HG02588 (cell line): ENCODE results near the gene PMM2.

Experiments used
- ATAC-seq: cut with Tn5 transposase; IDR thresholded peaks from one replicate; pipeline ENCODE4 v1.9.1; 2021; ENCODE audit warnings: mild to moderate bottlenecking, moderate library complexity; ENCODE audit not compliant: unreplicated experiment

The PMM2 gene

DNA sequence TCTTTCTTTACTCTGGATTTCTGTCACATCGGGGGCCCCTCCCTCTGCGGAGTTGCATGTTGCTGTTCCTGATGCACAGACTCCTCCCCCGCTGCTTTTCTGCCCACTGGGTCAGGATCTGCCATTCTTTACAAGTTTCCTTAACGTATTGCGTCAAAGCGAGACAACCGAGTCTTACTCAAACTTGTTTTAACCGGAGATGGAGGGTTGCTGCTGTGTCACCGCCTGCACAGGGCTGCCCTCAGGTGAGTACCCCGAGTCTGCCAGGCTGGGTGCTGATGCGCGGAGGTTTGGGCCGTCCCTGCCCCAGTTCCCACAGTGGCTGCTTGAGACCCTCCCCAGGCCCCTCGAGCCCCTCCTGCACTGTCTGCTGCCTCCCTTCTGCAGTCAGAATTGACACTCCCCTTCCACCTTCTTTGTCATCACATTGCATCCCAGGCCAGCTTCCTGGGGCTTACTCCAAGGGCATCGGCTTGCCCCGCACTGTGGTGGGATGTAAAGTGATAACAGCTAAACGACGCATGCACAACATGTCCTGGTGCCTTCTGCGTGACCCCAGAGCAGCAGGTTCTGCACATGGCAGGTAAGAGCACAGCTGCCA lies 51.9 kb downstream of the PMM2 start:
- no peak for ATAC-seq

DNA sequence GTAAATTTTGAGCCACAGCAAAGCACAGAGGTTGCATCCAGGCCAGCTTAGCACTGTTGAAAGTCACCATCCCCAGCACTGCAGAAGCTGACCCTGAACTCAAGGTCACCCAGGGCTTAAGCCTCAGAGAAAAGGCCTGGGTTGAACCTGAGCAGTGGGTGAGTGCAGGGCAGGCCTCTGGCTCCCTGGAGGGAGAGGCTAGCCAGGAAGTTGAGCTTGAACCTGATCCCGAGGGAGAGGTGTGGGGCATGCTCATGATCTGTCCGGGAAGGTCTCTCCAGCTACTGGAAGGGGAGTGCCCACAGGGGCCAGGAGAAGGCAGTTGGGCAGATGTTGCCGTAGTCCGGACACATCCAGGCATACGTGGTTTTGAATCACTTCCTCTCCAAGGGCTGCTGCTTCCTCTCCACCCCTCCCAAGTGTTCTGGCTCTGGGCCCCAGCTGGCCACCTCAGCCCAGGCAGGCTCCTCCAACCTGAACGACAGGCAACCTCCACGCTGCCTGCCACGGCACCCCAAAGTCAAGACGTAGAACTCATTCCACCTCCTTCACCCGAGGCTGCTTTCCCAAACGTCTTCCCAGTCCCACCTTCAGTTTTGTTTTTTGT lies 52.7 kb downstream of the PMM2 start:
- no peak for ATAC-seq

DNA sequence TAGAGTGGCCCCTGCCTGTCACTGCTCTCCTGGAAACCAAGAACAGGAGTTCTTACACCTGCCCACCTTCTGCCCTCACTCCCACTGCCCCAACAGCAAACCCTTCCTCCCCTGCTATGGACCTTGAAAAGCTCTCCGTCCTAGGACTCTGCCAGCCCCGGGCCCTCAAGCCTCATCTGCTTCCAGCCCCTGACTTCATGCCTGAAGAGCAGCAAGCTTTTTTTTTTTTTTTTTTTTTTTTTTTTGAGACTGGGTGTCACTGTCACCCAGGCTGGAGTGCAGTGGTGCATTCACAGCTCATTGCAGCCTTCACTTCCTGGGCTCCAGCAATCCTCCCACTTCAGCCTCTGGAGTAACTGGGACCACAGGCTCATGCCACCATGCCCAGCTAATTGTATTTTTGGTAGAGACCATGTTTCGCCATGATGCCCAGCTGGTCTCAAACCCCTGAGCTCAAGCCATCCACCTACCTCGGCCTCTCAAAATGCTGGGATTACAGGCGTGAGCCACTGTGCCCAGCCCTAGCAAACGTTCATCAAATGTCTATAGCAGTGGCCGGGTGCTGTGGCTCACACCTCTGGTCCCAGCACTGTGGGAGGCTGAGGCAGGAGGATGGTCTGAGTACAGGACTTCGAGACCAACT lies 54.2 kb downstream of the PMM2 start:
- ATAC-seq, result no peak

DNA sequence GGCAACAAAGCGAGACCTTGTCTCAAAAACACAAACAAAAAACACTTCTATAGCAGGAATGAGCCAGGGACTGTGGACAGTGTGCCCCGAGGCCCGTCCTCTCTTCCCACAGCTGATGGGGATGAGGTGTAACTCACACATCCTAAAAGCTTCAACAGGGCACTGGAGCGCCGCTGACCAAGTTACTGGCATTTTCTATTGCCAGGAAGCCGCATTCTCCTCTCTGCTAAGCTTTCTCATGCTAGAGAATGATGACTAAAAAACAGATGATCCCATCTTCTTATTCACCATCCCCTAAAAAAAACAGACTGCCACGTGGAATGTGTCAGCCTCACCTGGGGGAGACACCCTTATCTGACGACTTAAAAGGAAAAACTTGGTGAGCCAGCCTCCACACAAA lies 54.9 kb downstream of the PMM2 start:
- no peak for ATAC-seq

DNA sequence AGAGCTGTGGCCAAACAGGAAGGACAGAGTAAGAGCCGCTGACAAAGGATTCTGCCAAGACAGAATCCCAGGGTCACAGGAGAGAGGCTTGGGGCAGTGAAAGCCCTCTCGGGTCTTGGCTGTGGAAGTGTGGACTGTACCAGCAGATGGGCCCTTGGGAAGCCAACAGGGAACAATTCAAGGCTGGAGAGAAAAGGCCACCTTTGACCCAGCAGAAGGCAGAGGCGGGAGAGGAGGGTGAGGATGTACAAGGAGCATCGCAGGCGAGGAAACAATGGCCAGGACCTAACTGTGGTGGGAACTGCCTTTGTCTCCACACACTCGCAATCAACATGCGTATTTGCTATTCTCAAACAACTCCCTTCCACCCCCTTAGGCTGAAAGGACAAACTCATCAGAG lies 55.5 kb downstream of the PMM2 start:
- no peak for ATAC-seq

DNA sequence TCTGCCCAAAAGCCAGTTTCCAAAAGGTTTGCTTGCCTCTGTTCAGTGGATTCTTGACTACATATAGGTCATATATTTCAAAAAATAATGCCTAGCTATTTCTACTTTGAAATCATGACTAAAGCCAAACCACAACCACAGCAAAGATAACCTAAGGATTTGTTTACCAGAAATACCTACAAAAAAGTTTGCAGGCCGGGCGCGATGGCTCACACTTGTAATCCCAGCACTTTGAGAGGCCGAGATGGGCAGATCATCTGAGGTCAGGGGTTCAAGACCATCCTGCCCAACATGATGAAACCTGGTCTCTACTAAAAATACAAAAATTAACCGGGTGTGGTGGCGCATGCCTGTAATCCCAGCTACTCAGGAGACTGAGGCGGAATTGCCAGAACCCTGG lies 56.0 kb downstream of the PMM2 start:
- no peak for ATAC-seq

DNA sequence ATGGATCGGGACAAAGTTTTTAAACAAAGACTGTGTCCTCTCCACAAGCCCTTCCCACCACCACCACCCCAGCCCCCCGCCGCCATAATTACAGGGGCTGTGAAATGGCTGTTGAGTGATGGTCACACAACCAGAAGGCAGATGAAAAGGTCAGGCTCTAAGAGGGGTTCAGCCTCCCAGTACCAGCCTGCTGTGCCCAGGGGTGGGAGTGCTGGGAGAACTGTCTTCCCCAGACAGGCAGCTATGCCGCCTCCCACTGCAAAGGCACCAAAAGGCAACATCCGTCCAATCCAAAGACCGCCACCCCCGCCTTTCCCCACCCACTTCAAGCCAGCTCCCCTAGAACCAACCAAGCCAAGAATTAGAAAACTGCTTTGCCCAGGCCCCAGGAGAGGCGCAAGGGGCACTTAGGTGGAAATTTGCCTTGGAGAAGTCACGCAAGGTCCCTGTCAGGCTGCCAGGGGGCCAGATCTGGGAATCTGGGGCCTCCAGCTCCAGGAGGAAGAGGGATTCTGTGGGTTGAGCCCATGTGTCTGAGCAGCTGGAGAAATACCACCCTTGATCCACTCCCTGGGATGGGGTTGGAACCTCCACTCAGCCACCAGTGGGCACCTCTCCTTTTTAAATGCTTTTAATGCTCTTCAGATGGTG lies 56.8 kb downstream of the PMM2 start:
- no peak for ATAC-seq

DNA sequence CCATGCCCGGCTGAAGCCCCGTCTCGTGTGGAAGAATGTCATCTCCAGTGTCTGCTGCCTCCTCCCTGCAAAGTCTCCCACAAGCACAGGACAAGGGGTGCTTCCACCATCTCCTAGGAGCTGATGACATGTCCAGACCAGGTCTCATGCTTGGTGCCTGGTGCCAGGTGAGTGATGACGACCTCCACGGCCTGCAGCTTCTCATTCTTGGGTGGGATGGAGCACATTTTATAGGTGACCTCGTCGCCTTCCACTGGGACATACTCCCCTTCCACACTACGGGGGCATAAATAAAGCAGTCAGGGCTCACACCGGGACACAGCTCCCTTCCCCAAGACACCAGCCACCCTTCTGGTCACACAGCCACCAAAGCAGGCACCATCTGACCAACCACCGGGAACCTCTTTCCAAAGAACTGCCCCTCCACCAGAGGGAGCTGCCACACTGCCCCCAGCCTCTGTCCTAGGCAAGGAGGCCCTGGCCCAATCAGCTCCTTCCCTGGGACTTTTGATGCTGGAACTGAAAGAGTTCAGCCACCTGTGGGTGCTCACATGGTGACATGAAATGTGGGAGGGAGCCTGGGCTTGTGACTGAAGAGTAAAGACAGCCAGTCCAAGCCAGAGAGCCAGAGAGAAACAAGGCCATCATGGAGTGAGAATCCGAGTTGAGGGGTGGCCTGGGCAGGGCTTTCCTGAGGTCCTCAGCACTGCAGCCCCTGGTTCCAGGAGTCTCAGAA lies 57.6 kb downstream of the PMM2 start:
- no peak for ATAC-seq

DNA sequence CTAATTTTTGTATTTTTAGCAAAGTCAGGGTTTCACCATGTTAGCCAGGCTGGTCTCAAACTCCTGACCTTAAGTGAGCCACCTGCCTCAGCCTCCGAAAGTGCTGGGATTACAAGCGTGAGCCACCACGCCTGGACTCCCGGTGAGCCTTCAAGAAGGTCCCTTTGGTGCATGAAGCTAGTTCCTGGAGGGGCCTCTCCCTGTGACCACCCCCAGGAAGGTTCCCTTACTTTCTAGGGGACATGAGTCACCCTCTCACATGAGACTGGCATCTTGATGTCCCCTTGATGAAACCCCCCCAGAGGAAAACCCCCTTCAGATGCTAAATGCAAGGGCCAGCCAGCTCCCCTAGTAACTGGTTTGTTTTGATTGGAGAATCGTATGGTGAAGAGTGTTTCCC lies 58.3 kb downstream of the PMM2 start:
- ATAC-seq, result no peak

DNA sequence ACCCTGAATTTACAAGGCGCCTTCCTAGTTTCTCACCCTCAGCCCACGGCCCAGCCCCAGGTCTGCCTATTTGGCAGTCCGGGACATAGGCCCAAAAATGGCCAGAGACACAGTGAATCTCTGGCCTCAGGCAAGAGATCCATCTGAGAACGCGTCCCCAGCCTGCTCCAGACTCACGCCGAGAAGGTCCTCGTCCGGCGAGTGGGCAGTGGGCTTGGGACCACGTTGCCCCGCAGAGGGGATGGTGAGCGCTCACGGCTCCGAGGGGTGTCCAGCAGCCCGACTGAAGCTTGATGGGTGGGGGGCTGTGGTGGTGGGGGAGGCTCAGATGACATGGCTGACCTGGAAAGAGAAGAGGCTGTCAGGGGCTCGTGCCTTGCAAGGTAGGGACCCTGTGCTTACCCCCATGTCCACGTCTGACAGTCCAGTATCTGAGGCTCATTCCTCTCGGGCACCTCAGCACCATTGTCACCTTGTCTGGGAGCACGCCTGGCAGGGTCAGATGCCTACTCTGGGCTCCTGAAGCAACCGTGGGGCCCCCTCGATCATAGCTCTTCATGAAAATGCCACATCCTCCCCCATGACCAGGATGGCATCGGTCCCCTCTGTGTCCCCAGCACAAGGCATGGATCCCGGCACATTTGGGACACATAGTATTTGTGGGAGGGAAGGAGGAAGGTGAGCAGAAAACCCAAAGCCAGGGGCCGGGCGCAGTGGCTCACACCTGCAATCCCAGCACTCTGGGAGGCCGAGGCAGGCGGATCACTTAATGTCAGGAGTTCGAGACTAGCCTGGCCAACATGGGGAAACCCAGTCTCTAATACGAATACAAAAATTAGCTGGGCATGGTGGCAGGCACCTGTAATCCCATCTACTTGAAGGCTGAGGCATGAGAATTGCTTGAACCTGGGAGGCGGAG lies 61.6 kb downstream of the PMM2 start:
- no peak for ATAC-seq

DNA sequence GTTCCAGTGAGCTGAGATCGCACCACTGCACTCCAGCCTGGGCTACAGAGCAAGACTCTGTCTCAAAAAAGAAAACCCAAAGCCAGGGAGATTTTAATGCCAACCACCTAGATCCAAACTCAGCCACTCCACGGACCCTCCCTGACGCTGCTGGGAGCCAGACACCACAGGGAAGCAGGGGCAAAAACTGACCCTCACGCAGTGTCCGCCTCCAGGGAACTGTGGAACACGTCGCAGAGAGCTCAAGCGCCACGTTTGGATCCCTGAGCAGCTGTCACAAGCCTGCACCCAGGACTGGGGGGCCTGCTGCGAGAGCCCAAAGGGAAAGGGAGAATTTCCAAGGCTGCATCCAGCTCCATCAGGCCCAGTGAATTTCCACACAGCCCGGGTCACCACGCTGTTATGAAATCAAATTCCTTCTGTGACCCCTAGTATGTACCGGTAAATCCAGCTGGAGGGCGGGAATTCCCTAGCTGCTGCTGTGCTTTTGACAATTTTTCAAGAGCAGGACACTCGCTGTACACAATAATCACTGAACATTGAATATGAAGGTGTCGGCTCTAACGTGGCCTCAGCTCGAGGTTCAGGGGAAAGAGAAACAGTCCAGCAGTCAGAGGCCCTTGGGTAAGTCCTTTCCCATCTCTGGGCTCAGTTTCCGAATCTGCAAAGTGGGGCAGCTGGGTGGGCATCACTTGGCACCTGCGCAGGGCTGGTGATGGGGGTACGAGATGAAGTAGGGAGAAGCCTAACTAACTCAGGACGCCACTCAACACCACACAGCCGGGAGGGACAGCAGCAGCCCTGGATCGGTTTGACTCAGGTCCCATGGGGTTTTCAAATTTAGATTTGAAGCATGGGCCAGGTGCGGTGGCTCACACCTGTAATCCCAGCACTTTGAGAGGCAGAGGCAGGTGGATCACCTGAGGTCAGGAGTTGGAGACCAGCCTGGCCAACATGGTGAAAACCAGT lies 62.6 kb downstream of the PMM2 start:
- ATAC-seq, result no peak

DNA sequence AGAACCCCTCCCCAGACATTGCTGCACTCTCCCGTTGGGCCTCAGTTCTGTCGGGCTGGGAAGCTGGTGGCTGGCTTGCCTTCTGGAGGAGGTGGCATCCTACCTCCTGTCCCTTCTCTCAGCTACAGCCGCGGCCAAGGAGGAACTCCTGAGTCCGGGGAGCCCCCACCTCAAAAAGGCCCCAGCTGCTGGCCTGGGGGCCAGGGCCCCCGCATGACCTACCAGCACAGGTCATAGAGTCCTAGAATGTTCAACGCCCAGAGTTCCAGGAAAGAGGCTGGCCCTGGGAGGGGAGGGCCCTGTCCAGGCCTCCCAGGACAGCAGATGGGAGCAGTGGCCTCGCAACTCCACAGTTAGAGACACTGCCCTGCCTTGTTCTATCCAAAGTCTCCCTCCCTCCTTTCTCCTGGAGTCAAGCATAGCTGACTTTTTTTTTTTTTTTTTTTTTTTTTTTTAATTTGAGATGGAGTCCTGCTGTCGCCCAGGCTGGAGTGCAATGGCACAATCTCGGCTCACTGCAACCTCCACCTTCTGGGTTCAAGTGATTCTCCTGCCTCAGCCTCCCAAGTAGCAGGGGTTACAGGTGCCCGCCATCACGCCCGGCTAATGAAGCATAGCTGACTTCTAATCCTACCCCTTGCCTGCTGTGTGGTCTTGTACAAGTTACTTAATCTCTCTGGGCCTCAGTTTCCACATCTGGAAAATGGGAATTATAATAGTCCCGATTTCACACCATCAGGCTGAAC lies 64.1 kb downstream of the PMM2 start:
- ATAC-seq, result no peak

DNA sequence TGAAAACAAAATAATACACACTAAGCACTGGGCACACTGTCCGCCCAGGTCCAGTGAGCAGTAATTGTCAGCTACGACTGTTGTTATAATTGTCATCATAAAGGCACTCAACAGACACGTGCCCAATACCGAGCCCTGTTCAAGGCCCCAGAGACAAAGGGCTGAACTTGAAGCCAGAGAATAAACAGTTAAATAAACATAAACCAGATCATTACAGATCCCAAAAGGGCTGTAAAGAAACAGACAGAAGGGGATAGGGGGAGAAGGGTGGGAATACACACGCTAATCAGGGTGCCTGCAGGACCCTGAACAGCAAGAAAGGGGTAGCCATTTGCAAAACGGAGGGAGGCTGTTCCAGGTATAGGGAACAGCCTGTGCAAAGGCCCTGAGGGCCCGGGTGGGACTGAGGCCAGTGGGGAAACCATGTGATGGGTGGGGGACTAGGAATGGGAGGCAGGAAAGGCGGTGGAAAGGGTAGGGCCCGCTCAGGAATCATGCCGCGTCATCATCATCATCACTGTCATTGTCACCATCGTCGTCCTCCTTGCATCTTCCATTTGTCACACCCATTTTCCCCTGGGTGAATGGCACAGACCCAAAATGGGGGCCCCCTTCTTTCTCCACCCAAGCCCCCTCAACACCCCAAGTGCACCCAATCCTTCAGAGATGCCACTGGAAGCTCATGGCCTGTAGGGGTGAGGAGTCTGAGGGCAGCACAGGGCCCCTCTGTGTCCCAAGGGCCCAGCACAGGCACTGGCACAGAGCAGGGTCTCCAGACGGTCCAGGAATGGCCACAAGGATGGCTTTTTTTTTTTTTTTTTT lies 64.9 kb downstream of the PMM2 start:
- no peak for ATAC-seq

DNA sequence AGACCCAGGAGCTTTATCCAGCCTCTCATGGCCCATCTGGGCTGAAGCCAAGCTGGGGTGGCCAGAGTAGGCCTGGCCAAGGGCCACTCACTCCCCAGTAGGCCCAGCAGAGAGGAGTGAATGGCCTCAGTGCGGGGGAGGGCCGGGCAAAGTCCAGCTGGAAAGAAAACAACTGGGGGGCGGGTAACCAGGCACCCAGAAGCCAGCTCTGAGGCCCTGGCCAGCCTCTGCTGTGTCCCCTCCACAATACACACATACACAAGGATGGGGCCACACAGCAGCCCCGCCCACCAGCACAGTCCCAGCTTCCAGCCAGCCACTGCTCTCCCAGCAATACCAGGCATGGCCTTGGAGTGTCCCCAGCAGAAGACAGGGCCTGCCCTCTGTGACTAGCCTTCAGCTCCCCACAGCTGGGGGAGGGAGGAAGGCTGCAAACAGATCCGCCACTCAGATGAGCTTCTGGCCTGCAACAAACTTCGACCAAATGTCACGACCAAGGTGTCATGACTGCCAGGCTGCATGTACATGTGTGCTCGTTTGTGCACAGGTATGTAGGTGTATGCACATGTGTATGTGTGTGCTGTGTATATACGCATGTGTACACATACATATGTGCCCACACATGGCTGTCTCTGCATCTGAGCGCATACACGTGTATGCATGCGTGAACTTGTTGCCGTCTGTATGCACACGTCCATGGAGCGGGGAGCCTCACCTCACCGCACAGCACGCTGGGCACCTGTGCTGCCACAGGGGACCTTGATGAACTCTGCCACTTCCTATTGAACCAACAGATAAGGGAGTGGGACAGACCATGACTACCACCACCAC lies 66.2 kb downstream of the PMM2 start:
- ATAC-seq, result no peak

DNA sequence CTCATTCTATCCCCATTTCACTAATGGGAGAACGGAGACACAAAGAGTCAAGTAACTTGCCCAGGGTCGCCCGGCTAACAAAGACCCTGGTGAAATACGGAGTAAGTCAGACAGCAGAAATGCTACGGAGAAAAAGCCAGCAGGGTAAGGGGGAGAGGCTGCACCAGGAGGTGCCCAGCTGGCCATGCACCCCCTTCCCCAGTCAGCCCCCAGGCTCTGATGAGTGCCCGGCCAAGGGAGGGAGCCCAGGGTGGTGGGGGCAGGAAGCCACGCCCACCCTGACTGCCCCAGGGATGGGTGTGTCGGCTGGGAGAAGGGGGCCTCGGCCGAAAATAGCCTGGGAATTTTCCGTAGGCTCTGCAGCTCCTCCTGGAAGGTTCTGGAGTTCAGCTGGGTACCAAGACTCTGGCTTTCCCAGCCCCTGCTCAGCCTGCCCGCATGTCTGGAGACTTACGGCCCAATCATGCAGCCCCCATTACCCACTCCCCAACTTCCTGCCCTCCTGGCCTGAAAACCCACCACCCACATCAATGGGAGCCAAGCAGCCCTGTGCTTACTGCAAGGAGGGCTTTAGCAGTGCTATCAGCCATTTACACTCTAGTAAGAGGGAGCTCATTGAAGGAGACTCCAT lies 67.0 kb downstream of the PMM2 start:
- ATAC-seq, result no peak

DNA sequence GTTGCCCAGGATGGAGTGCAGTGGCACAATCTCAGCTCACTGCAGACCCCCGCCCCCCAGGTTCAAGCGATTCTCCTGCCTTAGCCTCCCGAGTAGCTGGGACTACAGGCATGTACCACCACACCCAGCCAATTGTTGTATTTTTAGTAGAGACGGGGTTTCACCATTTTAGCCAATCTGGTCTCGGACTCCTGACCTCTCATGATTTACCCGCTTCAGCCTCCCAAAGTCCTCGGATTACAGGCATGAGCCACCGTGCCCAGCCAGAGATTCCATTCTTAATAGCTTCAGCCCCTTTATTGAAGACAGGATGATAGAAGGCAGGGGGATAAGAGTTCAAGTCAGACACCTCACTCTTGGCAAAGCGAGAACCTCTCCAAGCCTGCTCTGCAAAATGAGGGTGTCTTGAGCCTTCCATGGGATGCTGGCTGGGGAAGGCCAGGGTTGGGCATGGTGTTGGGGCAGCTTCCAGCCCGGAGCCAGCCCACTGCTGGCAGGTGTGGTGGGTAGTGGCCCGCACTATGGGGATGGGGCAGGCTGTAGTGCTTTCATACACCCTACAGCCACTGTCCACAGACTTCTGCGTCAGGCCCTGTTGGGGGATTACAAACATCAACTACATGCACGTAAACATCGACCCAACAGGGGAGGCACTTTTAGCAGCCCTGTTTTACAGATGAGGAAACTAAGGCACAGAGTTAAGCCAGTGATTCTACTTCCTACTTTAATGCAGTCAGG lies 67.7 kb downstream of the PMM2 start:
- ATAC-seq, result no peak
